Calu3 (cell line): ENCODE measurements around the gene CDK14. TPM values are rescaled to one million over a fixed set of nuclear protein-coding genes. Genes with fewer than 3 reads are reported as not detected.

Source experiments
- BruUV-seq: library from RNA; stranded (reverse); fragments of 400-500 nt; replicated peaks from 2 replicates; lab custom pipeline; 2021; lab: Mats Ljungman, UMichigan
- CTCF ChIA-PET: fragments of 300-600 bp; sonication (Branson Sonifier 250); formaldehyde crosslinking; loops from one replicate; lab custom pipeline; 2022; ENCODE audit warnings: antibody characterized with exemption; lab: Charles Lee
- DNase-seq: peaks from one replicate; pipeline ENCODE4 v3.0.0; 2022
- H3K27ac Mint-ChIP-seq: one replicate; pipeline ENCODE4 v1.8.0; 2022; ENCODE audit warnings: mixed read lengths; ENCODE audit not compliant: unreplicated experiment
- H3K27me3 Mint-ChIP-seq: one replicate; pipeline ENCODE4 v1.8.0; 2022; ENCODE audit warnings: mixed read lengths; ENCODE audit not compliant: unreplicated experiment
- H3K36me3 Mint-ChIP-seq: one replicate; pipeline ENCODE4 v1.8.0; 2022; ENCODE audit warnings: mild to moderate bottlenecking, moderate library complexity, mixed read lengths; ENCODE audit not compliant: insufficient read depth, unreplicated experiment
- H3K4me1 Mint-ChIP-seq: one replicate; pipeline ENCODE4 v1.8.0; 2022; ENCODE audit warnings: mild to moderate bottlenecking, low read depth, mixed read lengths; ENCODE audit not compliant: unreplicated experiment
- H3K4me3 Mint-ChIP-seq: one replicate; pipeline ENCODE4 v1.8.0; 2022; ENCODE audit warnings: mild to moderate bottlenecking, low read depth, moderate library complexity, mixed read lengths; ENCODE audit not compliant: unreplicated experiment
- H3K9me3 Mint-ChIP-seq: one replicate; pipeline ENCODE4 v1.8.0; 2022; ENCODE audit warnings: low read depth, mixed read lengths; ENCODE audit not compliant: unreplicated experiment
- CTCF ChIP-seq: fragments of 200-600 bp; IDR thresholded peaks from one replicate; pipeline ENCODE4 v1.8.0; 2022; ENCODE audit warnings: antibody characterized with exemption; ENCODE audit not compliant: unreplicated experiment
- intact Hi-C: fragments of 100-400 bp; cut with micrococcal nuclease; formaldehyde crosslinking; loops from one replicate; pipeline ENCODE4 v1.10.0; 2022; ENCODE audit not compliant: unreplicated experiment
- total RNA-seq: library from RNA; stranded (reverse); gene quantifications from 2 replicates; pipeline ENCODE4 v1.2.3, GENCODE V29; 2022

CDK14 gene
- total RNA-seq, 1 experiment from 2014 or later: 29.4 TPM

GRCh38 chr7:90961037-90961725 lies 365.1 kb downstream of the CDK14 start:
- no TSS peak for BruUV-seq
- H3K27ac Mint-ChIP-seq: no peak overlapping the region
- H3K36me3 Mint-ChIP-seq: no peaks in the 10 kb centered on the region
- intact Hi-C loops: no loop called here
- CTCF ChIA-PET: no interaction called here
- H3K4me3 Mint-ChIP-seq: no peak overlapping the region
- no peaks in the 10 kb centered on the region for H3K9me3 Mint-ChIP-seq
- no peaks in the 10 kb centered on the region for H3K4me1 Mint-ChIP-seq
- DNase-seq: no peak
- H3K27me3 Mint-ChIP-seq: no peaks in the 10 kb centered on the region
- no peak for TF ChIP-seq CTCF

- Mint-ChIP-seq H3K4me3 (no peak overlapping the region), H3K36me3 (no peaks in the 10 kb centered on the region), H3K9me3 (no peaks in the 10 kb centered on the region), H3K27me3 (no peaks in the 10 kb centered on the region), H3K4me1 (no peaks in the 10 kb centered on the region), H3K27ac (no peak overlapping the region)
- DNase-seq: no peak
- BruUV-seq: no TSS peak
- TF ChIP-seq CTCF: no peak
- intact Hi-C loops: no loop called here
- CTCF ChIA-PET: interaction anchor here (1.0 kb wide), 1 partner anchor 11 kb away, joined by 3 read pairs; no protein-coding TSS in a partner anchor
These were observed 369.1 kb downstream of the CDK14 start for GRCh38 chr7:90965211-90965610.

GRCh38 chr7:90966346-90966745 lies 370.2 kb downstream of the CDK14 start:
- no peaks in the 10 kb centered on the region for H3K36me3 Mint-ChIP-seq

GRCh38 chr7:90968871-90969270 lies 372.8 kb downstream of the CDK14 start:
- CTCF ChIA-PET: no interaction called here
- Mint-ChIP-seq H3K9me3 (no peaks in the 10 kb centered on the region), H3K27ac (no peak overlapping the region), H3K4me1 (no peaks in the 10 kb centered on the region), H3K36me3 (no peaks in the 10 kb centered on the region), H3K4me3 (no peak overlapping the region), H3K27me3 (no peaks in the 10 kb centered on the region)
- no peak for TF ChIP-seq CTCF
- DNase-seq: no peak
- intact Hi-C loops: no loop called here
- no TSS peak for BruUV-seq

More at GRCh38 chr7:90966346-90966745, 370.2 kb downstream of the CDK14 start:
- no peak for TF ChIP-seq CTCF
- Mint-ChIP-seq H3K27ac (no peak overlapping the region), H3K4me3 (no peak overlapping the region), H3K9me3 (no peaks in the 10 kb centered on the region), H3K27me3 (no peaks in the 10 kb centered on the region), H3K4me1 (no peaks in the 10 kb centered on the region)
- CTCF ChIA-PET: no interaction called here
- no peak for DNase-seq
- no TSS peak for BruUV-seq
- intact Hi-C loops: no loop called here
